H1 (cell line): ENCODE measurements around the gene MYL6B. TPM values are rescaled to one million over a fixed set of nuclear protein-coding genes. Genes with fewer than 3 reads are reported as not detected.

Source experiments
- CTCF ChIA-PET: fragments of 300-600 bp; sonication (Branson Sonifier 250); formaldehyde crosslinking; loops from one replicate; lab custom pipeline; 2021; ENCODE audit not compliant: partially characterized antibody; lab: Charles Lee
- POLR2A ChIA-PET: fragments of 300-600 bp; sonication (Branson Sonifier 250); formaldehyde crosslinking; loops from one replicate; lab custom pipeline; 2021; ENCODE audit warnings: inconsistent platforms; ENCODE audit not compliant: partially characterized antibody; lab: Charles Lee
- DNase-seq, 2 experiments: peaks; one replicate each; pipeline versions ENCODE4 v3.0.0 to v3.0.0-alpha.2; 2010 to 2022; ENCODE audit warnings: low spot score in 2 of 2, low read depth in 1 of 2, mixed read lengths in 1 of 2
- FAIRE-seq: peaks from 2 replicates; lab custom pipeline; 2011; peaks lifted over from hg19 to GRCh38; lab: Jason Lieb, UNC
- H2AFZ ChIP-seq: 2 replicates; pipeline ENCODE4 v1.8.1; 2012; ENCODE audit warnings: low read length, inconsistent platforms
- H2AK5ac ChIP-seq: 2 replicates; pipeline ENCODE4 v1.6.1; 2013; ENCODE audit warnings: low read depth, low read length
- H2BK120ac ChIP-seq: replicated peaks from 2 replicates; pipeline ENCODE3; 2013; ENCODE audit warnings: low read depth, low read length, inconsistent platforms
- H2BK12ac ChIP-seq: 2 replicates; pipeline ENCODE4 v1.6.1; 2013; ENCODE audit warnings: low read depth, low read length
- H2BK15ac ChIP-seq: 2 replicates; pipeline ENCODE4 v1.6.1; 2013; ENCODE audit warnings: low read length
- H2BK20ac ChIP-seq: 2 replicates; pipeline ENCODE4 v1.6.1; 2013; ENCODE audit warnings: low read length
- H2BK5ac ChIP-seq: 2 replicates; pipeline ENCODE4 v1.6.1; 2013; ENCODE audit warnings: low read depth, low read length
- H3K14ac ChIP-seq: 2 replicates; pipeline ENCODE4 v1.6.1; 2013; ENCODE audit warnings: inconsistent platforms; ENCODE audit not compliant: insufficient read length
- H3K18ac ChIP-seq: 2 replicates; pipeline ENCODE4 v1.6.1; 2013; ENCODE audit warnings: low read length; ENCODE audit errors: extremely low read depth
- H3K23ac ChIP-seq: 2 replicates; pipeline ENCODE4 v1.6.1; 2013; ENCODE audit warnings: inconsistent platforms; ENCODE audit not compliant: insufficient read length
- H3K23me2 ChIP-seq: 2 replicates; pipeline ENCODE4 v1.6.1; 2013; ENCODE audit warnings: low read depth, low read length
- H3K27ac ChIP-seq: 2 replicates; pipeline ENCODE4 v1.6.1; 2011; ENCODE audit warnings: low read depth, low read length, inconsistent platforms
- H3K27me3 ChIP-seq, 4 experiments: replicated peaks in 1 of 4; 1 replicate in 1 of 4; 2 replicates in 3 of 4; pipeline versions ENCODE4 v1.6.1 to v1.8.1; 2011 to 2013; ENCODE audit warnings: low read length in 3 of 4, mild to moderate bottlenecking in 3 of 4, inconsistent platforms in 2 of 4, mixed read lengths in 2 of 4, moderate library complexity in 1 of 4; ENCODE audit not compliant: control insufficient read depth in 3 of 4, insufficient read depth in 3 of 4; ENCODE audit errors: extremely low read depth in 1 of 4
- H3K36me3 ChIP-seq, 4 experiments: 2 replicates each; pipeline versions ENCODE4 v1.6.1 to v1.8.1; 2011 to 2013; ENCODE audit warnings: mild to moderate bottlenecking in 4 of 4, low read length in 3 of 4, moderate library complexity in 2 of 4, control low read depth in 1 of 4, inconsistent platforms in 1 of 4; ENCODE audit not compliant: insufficient read depth in 4 of 4, control insufficient read depth in 2 of 4
- H3K4ac ChIP-seq: replicated peaks from 2 replicates; pipeline ENCODE3; 2013; ENCODE audit warnings: low read length, low read depth, mixed read lengths, inconsistent platforms; ENCODE audit not compliant: insufficient read length
- H3K4me1 ChIP-seq, 4 experiments: replicated peaks in 1 of 4; 1 replicate in 1 of 4; 2 replicates in 3 of 4; pipeline versions ENCODE4 v1.6.1 to v1.8.1; 2011 to 2013; ENCODE audit warnings: low read length in 3 of 4, inconsistent platforms in 2 of 4, mixed read lengths in 1 of 4; ENCODE audit not compliant: insufficient read depth in 4 of 4, control insufficient read depth in 3 of 4
- H3K4me2 ChIP-seq, 2 experiments: 2 replicates each; pipeline versions ENCODE4 v1.6.1 to v1.8.1; 2011 to 2013; ENCODE audit warnings: low read depth in 2 of 2, low read length in 2 of 2, control low read depth in 1 of 2, inconsistent platforms in 1 of 2, mild to moderate bottlenecking in 1 of 2; ENCODE audit not compliant: insufficient read depth in 1 of 2
- H3K4me3 ChIP-seq, 4 experiments: fragments of 200-600, 300-600 bp in 1 of 4; sonication (generic), shearing (Covaris generic), sonication (Bioruptor Twin) in 1 of 4; 2 replicates each; pipeline versions ENCODE4 v1.5.1 to v1.8.1; 2011 to 2016; ENCODE audit warnings: low read length in 4 of 4, low read depth in 3 of 4, control low read depth in 2 of 4, inconsistent platforms in 2 of 4, mild to moderate bottlenecking in 2 of 4, mixed read lengths in 1 of 4, moderate library complexity in 1 of 4; ENCODE audit not compliant: insufficient read depth in 2 of 4; ENCODE audit errors: extremely low read depth in 1 of 4
- H3K56ac ChIP-seq: replicated peaks from 2 replicates; pipeline ENCODE3; 2013; ENCODE audit warnings: low read depth, mild to moderate bottlenecking, mixed read lengths, low read length, inconsistent platforms; ENCODE audit not compliant: insufficient read length
- H3K79me1 ChIP-seq: 2 replicates; pipeline ENCODE4 v1.6.1; 2013; ENCODE audit warnings: low read depth, low read length, control low read depth
- H3K79me2 ChIP-seq, 2 experiments: 2 replicates each; pipeline versions ENCODE4 v1.6.1 to v1.8.1; 2012 to 2013; ENCODE audit warnings: low read length in 2 of 2, mild to moderate bottlenecking in 2 of 2, inconsistent platforms in 1 of 2; ENCODE audit not compliant: insufficient read depth in 2 of 2, control insufficient read depth in 1 of 2
- H3K9ac ChIP-seq, 4 experiments: replicated peaks in 1 of 4; 1 replicate in 1 of 4; 2 replicates in 3 of 4; pipeline versions ENCODE4 v1.6.1 to v1.8.1; 2011 to 2013; ENCODE audit warnings: low read depth in 3 of 4, low read length in 3 of 4, control low read depth in 2 of 4, mild to moderate bottlenecking in 2 of 4, moderate library complexity in 2 of 4, inconsistent platforms in 1 of 4; ENCODE audit errors: extremely low read depth in 1 of 4
- H3K9me3 ChIP-seq, 2 experiments: 2 replicates each; pipeline versions ENCODE4 v1.6.1 to v1.8.1; 2012 to 2013; ENCODE audit warnings: mild to moderate bottlenecking in 2 of 2, moderate library complexity in 2 of 2, control low read depth in 1 of 2, inconsistent platforms in 1 of 2, low read depth in 1 of 2, low read length in 1 of 2, mixed read lengths in 1 of 2; ENCODE audit not compliant: insufficient read depth in 2 of 2
- H4K20me1 ChIP-seq, 2 experiments: replicated peaks in 1 of 2; 2 replicates each; pipeline versions ENCODE3 to v1.8.1; 2011 to 2013; ENCODE audit warnings: inconsistent platforms in 2 of 2, low read length in 2 of 2, mild to moderate bottlenecking in 1 of 2; ENCODE audit not compliant: insufficient read depth in 2 of 2, control insufficient read depth in 1 of 2
- H4K5ac ChIP-seq: 2 replicates; pipeline ENCODE4 v1.6.1; 2013; ENCODE audit warnings: low read length, low read depth, mixed read lengths, inconsistent platforms; ENCODE audit not compliant: insufficient read length
- H4K8ac ChIP-seq: 2 replicates; pipeline ENCODE4 v1.8.0; 2013; ENCODE audit warnings: mild to moderate bottlenecking, moderate library complexity, low read length, inconsistent platforms; ENCODE audit not compliant: insufficient read depth; ENCODE audit errors: extremely low read depth
- H4K91ac ChIP-seq: replicated peaks from 2 replicates; pipeline ENCODE3; 2013; ENCODE audit warnings: low read length, mixed read lengths, inconsistent platforms; ENCODE audit not compliant: insufficient read length
- CHD1 ChIP-seq: IDR thresholded peaks from 2 replicates; pipeline ENCODE4 v1.6.1; 2012; ENCODE audit warnings: low read depth, low read length, improper control_type of control experiment
- CHD2 ChIP-seq: IDR thresholded peaks from 2 replicates; pipeline ENCODE4 v1.6.1; 2012; ENCODE audit warnings: low read length, improper control_type of control experiment
- CREB1 ChIP-seq: IDR thresholded peaks from 2 replicates; pipeline ENCODE4 v1.6.1; 2012; ENCODE audit warnings: inconsistent platforms
- RAD21 ChIP-seq, 2 experiments: IDR thresholded peaks in 1 of 2; conservative IDR thresholded peaks in 1 of 2; 2 replicates each; pipeline ENCODE4 v1.6.1; 2011; ENCODE audit warnings: low read depth in 2 of 2, low read length in 2 of 2, improper control_type of control experiment in 1 of 2, inconsistent platforms in 1 of 2, mild to moderate bottlenecking in 1 of 2, moderate library complexity in 1 of 2
- RBBP5 ChIP-seq: IDR thresholded peaks from 2 replicates; pipeline ENCODE4 v1.7.1; 2012; ENCODE audit warnings: low read depth, mild to moderate bottlenecking, inconsistent platforms, low read length, moderate library complexity, borderline replicate concordance
- SAP30 ChIP-seq: fragments of 300-600 bp; sonication (generic); IDR thresholded peaks from 2 replicates; pipeline ENCODE4 v1.7.1; 2012; ENCODE audit warnings: low read length, moderate library complexity, mild to moderate bottlenecking, inconsistent platforms; ENCODE audit not compliant: insufficient read depth, insufficient replicate concordance
- SP1 ChIP-seq: IDR thresholded peaks from 2 replicates; pipeline ENCODE4 v1.6.1; 2011; ENCODE audit warnings: low read depth, low read length
- SP2 ChIP-seq: IDR thresholded peaks from 2 replicates; pipeline ENCODE4 v1.6.1; 2012; ENCODE audit warnings: mild to moderate bottlenecking, low read length, inconsistent platforms
- WGBS, 2 experiments: shearing (Covaris generic) in 1 of 2; methylation state at CpG; one replicate each; pipeline versions ENCODE4 v1.1.6 to v1.1.7; 2013 to 2015; ENCODE audit warnings: low lambda C conversion rate in 2 of 2, mixed read lengths in 2 of 2, inconsistent platforms in 1 of 2, low coverage in 1 of 2, missing lambda C conversion rate in 1 of 2; ENCODE audit not compliant: insufficient replicate concordance in 2 of 2, insufficient coverage in 1 of 2, insufficient read length in 1 of 2; ENCODE audit errors: extremely low coverage in 1 of 2, missing lambda C conversion rate in 1 of 2; 5-methylcytosine and 5-hydroxymethylcytosine counted together
- polyA plus RNA-seq, 7 experiments: library from polyadenylated mRNA; depleted of rRNA in 3 of 7; stranded (reverse) in 5 of 7; unstranded in 2 of 7; fragments of >200 nt in 5 of 7; fragments of 200-250 nt in 2 of 7; gene quantifications; 1 replicate in 5 of 7; 2 replicates in 1 of 7; 4 replicates in 1 of 7; pipeline versions ENCODE4 v1.2.1 to v1.2.3, GENCODE V29; 2011 to 2013; ENCODE audit warnings: missing spikeins in 2 of 7, mixed read lengths in 2 of 7
- total RNA-seq: library from RNA; stranded (reverse); fragmentation: NEBNext Ultra II Directional; extraction: Animal tissue kit (Norgen Biotek cat#: 25700); gene quantifications from 2 replicates; pipeline ENCODE4 v1.2.1, GENCODE V29; 2021
- TF ChIP-seq, protein P1 (sequence below): IDR thresholded peaks from 2 replicates; pipeline ENCODE4 v1.6.1; 2011; ENCODE audit warnings: low read depth, mild to moderate bottlenecking, low read length; ENCODE audit not compliant: insufficient read depth
- TF ChIP-seq, protein P2 (sequence below): IDR thresholded peaks from 2 replicates; pipeline ENCODE4 v1.6.1; 2012; ENCODE audit warnings: inconsistent platforms

MYL6B gene
- total and polyA plus RNA-seq, 2 of the 8 experiments (the other 6 are each of a cell fraction or from before 2014, with no cell fraction given), result 163 to 202 TPM

DNA sequence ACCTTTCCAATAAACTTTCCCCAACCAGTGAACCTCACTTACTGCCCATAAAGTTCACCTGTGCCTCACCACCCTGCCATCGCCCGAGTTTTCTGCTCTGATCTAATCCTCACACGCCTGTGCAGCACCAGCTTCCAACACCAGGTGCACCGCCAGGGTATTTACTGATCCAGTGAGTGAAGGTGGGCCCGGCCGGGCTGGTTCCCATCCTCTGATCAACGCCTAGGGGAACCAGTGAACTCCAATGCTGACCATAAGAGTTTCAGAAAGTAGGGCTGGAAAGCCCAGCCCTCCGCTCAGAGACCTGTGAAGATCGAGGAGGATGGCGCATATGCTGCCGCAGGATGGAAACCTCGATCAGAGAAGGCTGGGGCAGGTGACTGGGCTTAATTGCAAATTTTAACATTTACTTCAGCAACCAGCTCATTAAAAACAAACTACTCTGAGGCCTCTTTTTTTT lies 685 bp upstream of the MYL6B start:
- WGBS, 2 experiments, result 17% methylated on average over 12 of the region's 12 CpGs; no CpG with 5 or more reads in 1 of the 2 experiments
- DNase-seq, result peak in 1 of 2 experiments; percentile 77
- Histone ChIP-seq H3K4me3 (peak overlapping the region; percentile 66 to 84 (median 82)), H3K4me2 (peak overlapping the region; percentile 67 to 70), H3K23me2 (peaks cover 5% of the 10 kb centered on the region), H3K27ac (no peak overlapping the region), H3K23ac (no peak overlapping the region), H2BK20ac (no peak overlapping the region), H2BK15ac (0 out of 2 replicates have a peak overlapping the region, but pooled peaks have one; percentile 46), H2AK5ac (no peak overlapping the region; the same call in 1 of the 2 replicates), H3K18ac (peak overlapping the region; percentile 81), H3K56ac (peak overlapping the region; percentile 47), H3K79me1 (0 out of 2 replicates have a peak, but pooled peaks cover 2% of the 10 kb centered on the region), H4K91ac (no peak overlapping the region), H3K27me3 (no peaks in the 10 kb centered on the region; a peak in 1 of 7 replicates), H2BK120ac (no peak overlapping the region), H3K9ac (peak overlapping the region in 3 of 4 experiments; percentile 55 to 69 (median 57); a peak in 6 of 7 replicates), H2BK5ac (0 out of 2 replicates have a peak overlapping the region, but pooled peaks have one; percentile 44), H2BK12ac (no peak overlapping the region), H4K20me1 (no peaks in the 10 kb centered on the region), H3K9me3 (no peaks in the 10 kb centered on the region), H3K36me3 (peaks cover 3 to 13% (median 4%) of the 10 kb centered on the region in 4 experiments; a peak in 6 of 8 replicates), H3K4me1 (peaks cover 0 to 10% (median 8%) of the 10 kb centered on the region in 4 experiments; a peak in 5 of 7 replicates), H2AFZ (0 out of 2 replicates have a peak overlapping the region, but pooled peaks have one; percentile 5), H3K4ac (no peak overlapping the region), H3K79me2 (peaks cover 0 to 6% of the 10 kb centered on the region in 2 experiments; a peak in 1 of 4 replicates), H4K8ac (peak overlapping the region; percentile 7; the same call in 1 of the 2 replicates), H4K5ac (peak overlapping the region; percentile 53), H3K14ac (no peak overlapping the region)
- no peak for FAIRE-seq
- POLR2A ChIA-PET, result interaction anchor here (0.7 to 5.9 kb wide), 16 partner anchors 9 to 960 kb away, joined by 3 to 43 read pairs (median 7); partner anchors contain the start of genes ESYT1, PA2G4, RNF41 and RPL41
- CTCF ChIA-PET, result interaction anchor here (0.9 to 3.9 kb wide), 9 partner anchors 10 to 55 kb away, joined by 3 to 22 read pairs (median 4); partner anchors contain the start of genes ESYT1 and ZC3H10
- TF ChIP-seq CREB1 (no peak), CHD2 (no peak), SAP30 (peak; percentile 35), SP1 (0 out of 2 replicates have a peak, but pooled peaks have one; percentile 7), SP2 (no peak), RAD21 (IDR thresholded peaks at IDR 0.05 in 1 of 2, conservative IDR thresholded peaks at IDR 0.05 in 1 of 2; ENCODE audit: low read depth in 2 of 2, low read length in 2 of 2) (peak; percentile 18 to 37; a peak in 2 of 4 replicates), RBBP5 (no peak), CHD1 (no peak)
- TF ChIP-seq, protein P1, sequence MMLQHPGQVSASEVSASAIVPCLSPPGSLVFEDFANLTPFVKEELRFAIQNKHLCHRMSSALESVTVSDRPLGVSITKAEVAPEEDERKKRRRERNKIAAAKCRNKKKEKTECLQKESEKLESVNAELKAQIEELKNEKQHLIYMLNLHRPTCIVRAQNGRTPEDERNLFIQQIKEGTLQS, result no peak
- TF ChIP-seq, protein P2, sequence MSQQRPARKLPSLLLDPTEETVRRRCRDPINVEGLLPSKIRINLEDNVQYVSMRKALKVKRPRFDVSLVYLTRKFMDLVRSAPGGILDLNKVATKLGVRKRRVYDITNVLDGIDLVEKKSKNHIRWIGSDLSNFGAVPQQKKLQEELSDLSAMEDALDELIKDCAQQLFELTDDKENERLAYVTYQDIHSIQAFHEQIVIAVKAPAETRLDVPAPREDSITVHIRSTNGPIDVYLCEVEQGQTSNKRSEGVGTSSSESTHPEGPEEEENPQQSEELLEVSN, result no peak
